Measurements from ENCODE around the gene LCLAT1.

DNA sequence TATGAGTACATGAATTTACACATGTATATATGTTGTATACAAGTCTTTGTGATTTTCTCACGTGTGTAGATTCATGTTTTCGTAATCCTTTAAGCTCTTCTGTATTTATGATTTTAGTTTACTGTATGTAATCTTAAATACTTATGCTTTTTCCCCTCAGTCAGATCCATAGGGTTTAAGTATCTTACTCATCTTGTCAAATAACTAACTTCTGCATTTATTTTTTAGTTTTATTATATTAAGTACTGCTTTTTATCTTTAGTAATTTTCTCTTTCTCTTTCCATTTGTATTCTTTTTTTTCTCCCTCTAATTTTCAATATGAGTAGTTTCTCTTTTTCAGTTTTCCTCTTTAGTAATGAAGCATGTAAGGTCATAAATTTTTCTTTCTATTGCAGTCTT is 179.4 kb downstream of the LCLAT1 start:
- TF ChIP-seq, protein P1, sequence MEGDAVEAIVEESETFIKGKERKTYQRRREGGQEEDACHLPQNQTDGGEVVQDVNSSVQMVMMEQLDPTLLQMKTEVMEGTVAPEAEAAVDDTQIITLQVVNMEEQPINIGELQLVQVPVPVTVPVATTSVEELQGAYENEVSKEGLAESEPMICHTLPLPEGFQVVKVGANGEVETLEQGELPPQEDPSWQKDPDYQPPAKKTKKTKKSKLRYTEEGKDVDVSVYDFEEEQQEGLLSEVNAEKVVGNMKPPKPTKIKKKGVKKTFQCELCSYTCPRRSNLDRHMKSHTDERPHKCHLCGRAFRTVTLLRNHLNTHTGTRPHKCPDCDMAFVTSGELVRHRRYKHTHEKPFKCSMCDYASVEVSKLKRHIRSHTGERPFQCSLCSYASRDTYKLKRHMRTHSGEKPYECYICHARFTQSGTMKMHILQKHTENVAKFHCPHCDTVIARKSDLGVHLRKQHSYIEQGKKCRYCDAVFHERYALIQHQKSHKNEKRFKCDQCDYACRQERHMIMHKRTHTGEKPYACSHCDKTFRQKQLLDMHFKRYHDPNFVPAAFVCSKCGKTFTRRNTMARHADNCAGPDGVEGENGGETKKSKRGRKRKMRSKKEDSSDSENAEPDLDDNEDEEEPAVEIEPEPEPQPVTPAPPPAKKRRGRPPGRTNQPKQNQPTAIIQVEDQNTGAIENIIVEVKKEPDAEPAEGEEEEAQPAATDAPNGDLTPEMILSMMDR (optimal IDR thresholded peaks at IDR 0.05 in 1 of 3, IDR thresholded peaks at IDR 0.05 in 1 of 3, conservative IDR thresholded peaks at IDR 0.05 in 1 of 3; ENCODE audit: extremely low read depth in 1 of 3, insufficient read depth in 2 of 3, low read length in 3 of 3) = no peak
- TF ChIP-seq EZH2 (IDR thresholded peaks at IDR 0.05; ENCODE audit: low read length) = no peak
